Islet of Langerhans (tissue), 1 donor: ENCODE measurements around the gene ATL1.

Experiments
- FAIRE-seq: peaks from one replicate; lab custom pipeline; 2011; peaks lifted over from hg19 to GRCh38; lab: Jason Lieb, UNC

ATL1 gene

GRCh38 chr14:50559990-50560930 lies at the start of gene ATL1:
ATL1 (plus strand) TSS chr14:50560145; CDS start chr14:50560266, 121 bp downstream.
- no peak for FAIRE-seq

GRCh38 chr14:50510157-50510556 lies 49.8 kb upstream of the ATL1 start:
- FAIRE-seq = peak; percentile 77

GRCh38 chr14:50512463-50512862 lies 47.5 kb upstream of the ATL1 start:
- no peak for FAIRE-seq

GRCh38 chr14:50516091-50516490 lies 43.9 kb upstream of the ATL1 start:
- no peak for FAIRE-seq

- peak; percentile 98 for FAIRE-seq
Observed at GRCh38 chr14:50520947-50521815, 38.8 kb upstream of the ATL1 start.

- FAIRE-seq = no peak
Observed at GRCh38 chr14:50521912-50522341, 38.0 kb upstream of the ATL1 start.

- no peak for FAIRE-seq
Observed at GRCh38 chr14:50523271-50524041, 36.5 kb upstream of the ATL1 start.

- no peak for FAIRE-seq
Observed at GRCh38 chr14:50524060-50524459, 35.9 kb upstream of the ATL1 start.

- FAIRE-seq = no peak
Observed at GRCh38 chr14:50524731-50525515, 35.0 kb upstream of the ATL1 start.

GRCh38 chr14:50528000-50528399 lies 31.9 kb upstream of the ATL1 start:
- no peak for FAIRE-seq

GRCh38 chr14:50529288-50530179 lies 30.4 kb upstream of the ATL1 start:
- no peak for FAIRE-seq

GRCh38 chr14:50530358-50530757 lies 29.6 kb upstream of the ATL1 start:
- FAIRE-seq = no peak

- FAIRE-seq = no peak
Observed at GRCh38 chr14:50530794-50531365, 29.1 kb upstream of the ATL1 start.

- FAIRE-seq = no peak
Observed at GRCh38 chr14:50531595-50532501, 28.1 kb upstream of the ATL1 start.

GRCh38 chr14:50532502-50533240 lies 27.3 kb upstream of the ATL1 start, which contains the start of gene MAP4K5:
MAP4K5 (minus strand) TSS chr14:50532569; CDS start chr14:50532049, 520 bp downstream.
- no peak for FAIRE-seq

- FAIRE-seq = no peak
Observed at GRCh38 chr14:50533241-50533705, 26.7 kb upstream of the ATL1 start.

- FAIRE-seq = no peak
Observed at GRCh38 chr14:50533806-50534205, 26.1 kb upstream of the ATL1 start.

- FAIRE-seq = no peak
Observed at GRCh38 chr14:50534416-50534815, 25.5 kb upstream of the ATL1 start.
